ENCODE data around the gene HOXD1. TPM values are rescaled to one million over a fixed set of nuclear protein-coding genes. Genes with fewer than 3 reads are reported as not detected.

Gene HOXD1
- total RNA-seq, 2 donors from 2014 or later: 2.3 to 6.1 TPM

GRCh38 chr2:176161825-176162626, 26.4 kb upstream of the HOXD1 start:
- intact Hi-C loops (cut with DNase I): no loop called here
- H3K36me3 ChIP-seq: no peaks in the 10 kb centered on the region
- DNase-seq (ENCODE audit: low spot score): no peak
- peaks cover 65% of the 10 kb centered on the region for H3K27me3 ChIP-seq (replicated peaks; ENCODE audit: insufficient read depth)
- H3K4me3 ChIP-seq: no peak overlapping the region
- H3K27ac ChIP-seq: no peak overlapping the region
- H3K9me3 ChIP-seq: no peaks in the 10 kb centered on the region
- no peaks in the 10 kb centered on the region for H3K4me1 ChIP-seq (replicated peaks)
- 13% methylated on average over 22 of the region's 22 CpGs for WGBS
- no peak for TF ChIP-seq POLR2A (IDR thresholded peaks at IDR 0.05)
- TF ChIP-seq POLR2AphosphoS5 (IDR thresholded peaks at IDR 0.05): no peak

GRCh38 chr2:176162911-176163671, 25.4 kb upstream of the HOXD1 start:
- Histone ChIP-seq H3K27me3 (replicated peaks; ENCODE audit: insufficient read depth) (peaks cover 60% of the 10 kb centered on the region), H3K4me1 (replicated peaks) (no peaks in the 10 kb centered on the region), H3K36me3 (no peaks in the 10 kb centered on the region), H3K4me3 (no peak overlapping the region), H3K9me3 (no peaks in the 10 kb centered on the region), H3K27ac (no peak overlapping the region)
- TF ChIP-seq CTCF (IDR thresholded peaks at IDR 0.05) (no peak), POLR2A (IDR thresholded peaks at IDR 0.05) (no peak), POLR2AphosphoS5 (IDR thresholded peaks at IDR 0.05) (no peak)
- no peak for DNase-seq (ENCODE audit: low spot score)
- intact Hi-C loops (cut with DNase I): no loop called here
- WGBS: 8% methylated on average over 29 of the region's 29 CpGs

GRCh38 chr2:176163672-176164056, 24.8 kb upstream of the HOXD1 start:
- peaks cover 56% of the 10 kb centered on the region for H3K27me3 ChIP-seq (replicated peaks; ENCODE audit: insufficient read depth)
- no peak for DNase-seq (ENCODE audit: low spot score)
- intact Hi-C loops (cut with DNase I): no loop called here
- H3K27ac ChIP-seq: no peak overlapping the region
- no peaks in the 10 kb centered on the region for H3K36me3 ChIP-seq
- 28% methylated on average over 12 of the region's 12 CpGs for WGBS
- no peaks in the 10 kb centered on the region for H3K9me3 ChIP-seq
- H3K4me3 ChIP-seq: no peak overlapping the region
- no peak for TF ChIP-seq POLR2A (IDR thresholded peaks at IDR 0.05)
- no peak for TF ChIP-seq CTCF (IDR thresholded peaks at IDR 0.05)
- no peak for TF ChIP-seq POLR2AphosphoS5 (IDR thresholded peaks at IDR 0.05)
- H3K4me1 ChIP-seq (replicated peaks): no peaks in the 10 kb centered on the region

- H3K27me3 ChIP-seq (replicated peaks; ENCODE audit: insufficient read depth): peaks cover 51% of the 10 kb centered on the region
- 40% methylated on average over 13 of the region's 13 CpGs for WGBS
- TF ChIP-seq POLR2AphosphoS5 (IDR thresholded peaks at IDR 0.05) (no peak), POLR2A (IDR thresholded peaks at IDR 0.05) (no peak), CTCF (IDR thresholded peaks at IDR 0.05) (no peak)
- no peak overlapping the region for H3K27ac ChIP-seq
- DNase-seq (ENCODE audit: low spot score): no peak
- no peak overlapping the region for H3K4me3 ChIP-seq
- no peaks in the 10 kb centered on the region for H3K9me3 ChIP-seq
- H3K4me1 ChIP-seq (replicated peaks): no peaks in the 10 kb centered on the region
- intact Hi-C loops (cut with DNase I): no loop called here
- H3K36me3 ChIP-seq: no peaks in the 10 kb centered on the region
These were observed 24.3 kb upstream of the HOXD1 start for GRCh38 chr2:176164201-176164600.

GRCh38 chr2:176164611-176165369, 23.7 kb upstream of the HOXD1 start:
- Histone ChIP-seq H3K4me3 (no peak overlapping the region), H3K4me1 (replicated peaks) (no peaks in the 10 kb centered on the region), H3K27me3 (replicated peaks; ENCODE audit: insufficient read depth) (peaks cover 48% of the 10 kb centered on the region), H3K9me3 (no peaks in the 10 kb centered on the region), H3K36me3 (no peaks in the 10 kb centered on the region), H3K27ac (no peak overlapping the region)
- WGBS: 13% methylated on average over 52 of the region's 52 CpGs
- intact Hi-C loops (cut with DNase I): no loop called here
- DNase-seq (ENCODE audit: low spot score): no peak
- TF ChIP-seq CTCF (IDR thresholded peaks at IDR 0.05) (no peak), POLR2AphosphoS5 (IDR thresholded peaks at IDR 0.05) (no peak), POLR2A (IDR thresholded peaks at IDR 0.05) (no peak)

All from prostate gland (tissue), 2 donors.